Measurements from ENCODE around the gene NMUR1.

Gene NMUR1

DNA sequence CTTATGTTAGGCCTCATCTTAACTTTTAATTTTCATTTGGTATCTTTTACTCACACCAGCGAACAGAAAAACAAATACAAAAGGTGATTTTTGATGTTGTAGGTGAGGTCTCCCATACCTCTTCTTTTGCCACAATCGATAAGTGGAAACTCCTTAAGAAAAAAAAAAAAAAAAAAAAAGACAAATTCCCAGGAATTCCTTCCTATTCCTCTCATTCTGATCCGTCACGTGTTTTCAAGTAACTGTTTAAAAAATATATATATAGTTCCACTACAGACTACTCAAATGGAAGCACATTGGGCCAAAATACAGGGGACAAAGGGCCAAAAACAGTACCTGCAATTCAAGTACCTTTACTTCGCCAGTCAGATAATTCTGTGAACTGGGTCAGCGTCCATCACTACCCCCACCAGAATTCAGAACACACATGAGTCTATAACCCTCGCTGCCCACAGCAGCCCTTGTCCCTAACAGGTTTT lies 16.5 kb downstream of the NMUR1 start:
- Histone ChIP-seq H3K4me1 (ENCODE audit: control insufficient read depth, insufficient read depth, low read length) (peaks cover 10% of the 10 kb centered on the region; the same call in 1 of the 2 replicates), H3K9ac (ENCODE audit: low read length) (peak overlapping the region; percentile 89), H3K4me3 (ENCODE audit: low read depth, low read length) (peak overlapping the region; percentile 98), H3K27ac (ENCODE audit: low read depth, low read length) (peak overlapping the region; percentile 89; the same call in 1 of the 2 replicates), H3K36me3 (ENCODE audit: control insufficient read depth, insufficient read depth, low read length) (no peaks in the 10 kb centered on the region), H3K27me3 (ENCODE audit: control insufficient read depth, insufficient read depth, low read length) (peaks cover 4% of the 10 kb centered on the region; the same call in 1 of the 2 replicates), H3K9me3 (ENCODE audit: control insufficient read depth, insufficient read depth, low read depth, low read length) (no peaks in the 10 kb centered on the region)

DNA sequence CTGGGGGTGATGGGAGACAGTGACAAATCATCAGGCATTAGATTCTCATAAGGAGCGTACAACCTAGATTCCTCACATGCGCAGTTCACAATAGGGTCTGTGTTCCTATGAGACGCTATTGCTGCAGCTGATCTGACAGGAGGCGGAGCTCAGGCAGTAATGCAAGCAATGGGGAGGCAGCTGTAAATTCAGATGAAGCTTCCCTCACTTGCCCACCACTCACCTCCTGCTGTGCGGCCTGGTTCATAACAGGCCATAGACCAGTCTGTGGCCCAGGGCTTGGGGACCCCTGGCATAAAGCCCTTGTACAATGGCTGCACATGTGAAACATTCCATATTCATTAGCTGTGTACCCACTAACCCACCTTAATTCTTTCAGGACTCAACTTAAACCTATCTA lies 18.0 kb downstream of the NMUR1 start:
- H3K4me3 ChIP-seq (ENCODE audit: low read depth, low read length) = no peak overlapping the region
- no peaks in the 10 kb centered on the region for H3K36me3 ChIP-seq (ENCODE audit: control insufficient read depth, insufficient read depth, low read length)
- H3K9me3 ChIP-seq (ENCODE audit: control insufficient read depth, insufficient read depth, low read depth, low read length) = no peaks in the 10 kb centered on the region
- H3K4me1 ChIP-seq (ENCODE audit: control insufficient read depth, insufficient read depth, low read length) = peaks cover 10% of the 10 kb centered on the region; the same call in 1 of the 2 replicates
- no peak overlapping the region for H3K27ac ChIP-seq (ENCODE audit: low read depth, low read length)
- no peak overlapping the region for H3K9ac ChIP-seq (ENCODE audit: low read length)
- peaks cover 4% of the 10 kb centered on the region; the same call in 1 of the 2 replicates for H3K27me3 ChIP-seq (ENCODE audit: control insufficient read depth, insufficient read depth, low read length)

DNA sequence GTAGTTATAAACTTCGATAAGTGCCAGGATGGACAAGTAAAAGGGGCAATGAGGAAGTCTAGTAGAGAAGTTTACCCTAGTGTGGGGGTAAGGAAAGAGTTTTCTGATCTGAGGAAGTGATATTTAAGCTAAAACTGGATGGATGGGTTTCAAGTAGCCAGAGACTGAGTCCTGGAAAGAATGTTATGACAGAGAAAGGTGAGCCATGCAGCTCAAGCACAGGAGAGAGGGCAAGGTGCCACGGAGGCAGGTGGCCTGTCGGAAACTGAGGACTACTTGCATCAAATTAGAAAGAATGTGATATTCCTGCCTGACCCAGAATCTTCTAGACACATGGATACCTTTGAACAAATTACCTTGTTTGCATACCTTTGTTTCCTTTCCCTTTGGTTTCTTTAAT lies 26.5 kb downstream of the NMUR1 start:
- H3K4me3 ChIP-seq (ENCODE audit: low read depth, low read length) = no peak overlapping the region
- no peaks in the 10 kb centered on the region for H3K27me3 ChIP-seq (ENCODE audit: control insufficient read depth, insufficient read depth, low read length)
- H3K4me1 ChIP-seq (ENCODE audit: control insufficient read depth, insufficient read depth, low read length) = no peaks in the 10 kb centered on the region
- peaks cover 10% of the 10 kb centered on the region for H3K36me3 ChIP-seq (ENCODE audit: control insufficient read depth, insufficient read depth, low read length)
- no peak overlapping the region for H3K27ac ChIP-seq (ENCODE audit: low read depth, low read length)
- no peak overlapping the region for H3K9ac ChIP-seq (ENCODE audit: low read length)
- H3K9me3 ChIP-seq (ENCODE audit: control insufficient read depth, insufficient read depth, low read depth, low read length) = no peaks in the 10 kb centered on the region

DNA sequence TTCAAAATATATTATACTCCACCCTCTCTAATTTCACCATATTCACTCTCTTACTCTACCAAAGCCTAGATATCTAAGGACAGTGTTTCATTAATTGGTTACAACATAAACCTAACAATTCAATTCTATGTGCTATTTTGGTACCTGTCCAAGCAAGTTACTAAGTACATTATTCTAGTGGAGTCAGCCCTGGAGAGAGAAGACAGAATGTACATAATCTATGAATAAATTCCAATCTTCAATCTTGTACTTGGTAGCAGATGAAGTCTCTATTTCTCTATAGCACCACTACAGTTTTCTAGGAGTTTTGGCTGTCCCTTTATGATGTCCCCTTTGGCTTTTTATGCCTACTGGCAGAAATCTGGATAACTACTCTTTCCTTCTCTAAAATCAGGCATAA lies 27.6 kb downstream of the NMUR1 start:
- Histone ChIP-seq H3K27ac (ENCODE audit: low read depth, low read length) (no peak overlapping the region), H3K27me3 (ENCODE audit: control insufficient read depth, insufficient read depth, low read length) (no peaks in the 10 kb centered on the region), H3K4me3 (ENCODE audit: low read depth, low read length) (no peak overlapping the region), H3K9ac (ENCODE audit: low read length) (no peak overlapping the region), H3K4me1 (ENCODE audit: control insufficient read depth, insufficient read depth, low read length) (no peaks in the 10 kb centered on the region), H3K9me3 (ENCODE audit: control insufficient read depth, insufficient read depth, low read depth, low read length) (no peaks in the 10 kb centered on the region), H3K36me3 (ENCODE audit: control insufficient read depth, insufficient read depth, low read length) (peaks cover 10% of the 10 kb centered on the region)

DNA sequence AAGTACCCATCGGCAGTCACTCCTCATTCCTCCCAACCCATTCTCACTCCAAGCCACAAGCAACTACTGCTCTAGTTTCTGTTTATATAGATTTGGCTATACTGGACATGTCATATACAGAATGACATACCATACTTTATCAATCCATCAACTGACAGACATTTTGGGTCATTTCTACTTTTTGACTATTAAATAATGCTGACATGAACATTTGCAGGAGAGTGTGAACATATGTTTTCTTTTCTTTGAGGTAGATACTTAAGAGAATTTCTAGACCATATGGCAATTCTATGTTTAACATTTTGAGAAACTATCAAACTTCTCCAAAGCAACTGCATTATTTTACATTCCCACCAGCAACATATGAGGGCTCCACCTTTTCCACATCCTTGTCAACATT lies 32.6 kb downstream of the NMUR1 start:
- Histone ChIP-seq H3K4me3 (ENCODE audit: low read depth, low read length) (no peak overlapping the region), H3K27ac (ENCODE audit: low read depth, low read length) (no peak overlapping the region), H3K9ac (ENCODE audit: low read length) (no peak overlapping the region), H3K4me1 (ENCODE audit: control insufficient read depth, insufficient read depth, low read length) (no peaks in the 10 kb centered on the region), H3K27me3 (ENCODE audit: control insufficient read depth, insufficient read depth, low read length) (no peaks in the 10 kb centered on the region), H3K36me3 (ENCODE audit: control insufficient read depth, insufficient read depth, low read length) (no peaks in the 10 kb centered on the region; the same call in 1 of the 2 replicates), H3K9me3 (ENCODE audit: control insufficient read depth, insufficient read depth, low read depth, low read length) (no peaks in the 10 kb centered on the region)

DNA sequence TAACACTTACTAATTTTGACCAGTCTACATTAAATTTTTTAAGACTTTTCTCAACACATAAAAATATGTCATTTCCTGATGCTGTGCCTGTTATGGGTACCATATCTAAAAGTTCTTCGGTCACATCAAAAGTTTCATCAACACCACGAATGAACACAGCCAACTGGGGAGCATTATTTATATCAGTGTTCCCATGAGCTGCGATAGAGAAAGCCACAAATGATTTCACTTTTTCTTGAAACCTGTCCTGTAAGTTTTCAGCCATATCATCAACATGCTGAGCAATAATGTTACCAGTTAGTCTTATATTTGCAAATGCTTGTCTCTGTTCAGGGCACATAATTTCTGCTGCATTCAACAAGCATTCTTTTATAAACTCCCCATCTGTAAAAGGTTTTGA lies 35.6 kb downstream of the NMUR1 start:
- H3K4me3 ChIP-seq (ENCODE audit: low read depth, low read length) = no peak overlapping the region
- peaks cover 3% of the 10 kb centered on the region; the same call in 1 of the 2 replicates for H3K9me3 ChIP-seq (ENCODE audit: control insufficient read depth, insufficient read depth, low read depth, low read length)
- no peaks in the 10 kb centered on the region for H3K36me3 ChIP-seq (ENCODE audit: control insufficient read depth, insufficient read depth, low read length)
- no peak overlapping the region for H3K27ac ChIP-seq (ENCODE audit: low read depth, low read length)
- H3K27me3 ChIP-seq (ENCODE audit: control insufficient read depth, insufficient read depth, low read length) = no peaks in the 10 kb centered on the region
- H3K4me1 ChIP-seq (ENCODE audit: control insufficient read depth, insufficient read depth, low read length) = no peaks in the 10 kb centered on the region
- H3K9ac ChIP-seq (ENCODE audit: low read length) = no peak overlapping the region

DNA sequence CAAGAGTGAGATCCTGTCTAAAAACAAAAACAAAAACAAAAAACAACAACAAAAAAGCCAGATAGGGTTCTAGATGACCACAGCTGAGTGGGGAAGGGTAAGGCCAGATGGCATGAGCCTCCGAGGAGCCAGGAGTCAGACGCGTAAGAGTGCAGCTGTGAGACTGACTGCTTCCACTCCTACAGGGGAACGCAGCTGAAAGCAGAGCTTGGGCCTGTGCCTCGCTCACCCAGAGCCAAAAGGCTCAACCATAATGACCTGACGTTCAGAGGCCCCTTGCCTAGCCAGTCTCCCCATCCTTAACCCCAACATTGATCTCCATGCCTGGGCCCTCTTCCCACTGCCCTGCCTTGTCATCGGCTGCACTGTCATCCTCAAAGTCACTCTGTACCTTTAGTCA lies 39.4 kb downstream of the NMUR1 start:
- no peaks in the 10 kb centered on the region for H3K36me3 ChIP-seq (ENCODE audit: control insufficient read depth, insufficient read depth, low read length)
- H3K4me3 ChIP-seq (ENCODE audit: low read depth, low read length) = no peak overlapping the region
- H3K9me3 ChIP-seq (ENCODE audit: control insufficient read depth, insufficient read depth, low read depth, low read length) = peaks cover 16% of the 10 kb centered on the region
- H3K9ac ChIP-seq (ENCODE audit: low read length) = no peak overlapping the region
- no peaks in the 10 kb centered on the region for H3K27me3 ChIP-seq (ENCODE audit: control insufficient read depth, insufficient read depth, low read length)
- H3K4me1 ChIP-seq (ENCODE audit: control insufficient read depth, insufficient read depth, low read length) = no peaks in the 10 kb centered on the region
- H3K27ac ChIP-seq (ENCODE audit: low read depth, low read length) = no peak overlapping the region

DNA sequence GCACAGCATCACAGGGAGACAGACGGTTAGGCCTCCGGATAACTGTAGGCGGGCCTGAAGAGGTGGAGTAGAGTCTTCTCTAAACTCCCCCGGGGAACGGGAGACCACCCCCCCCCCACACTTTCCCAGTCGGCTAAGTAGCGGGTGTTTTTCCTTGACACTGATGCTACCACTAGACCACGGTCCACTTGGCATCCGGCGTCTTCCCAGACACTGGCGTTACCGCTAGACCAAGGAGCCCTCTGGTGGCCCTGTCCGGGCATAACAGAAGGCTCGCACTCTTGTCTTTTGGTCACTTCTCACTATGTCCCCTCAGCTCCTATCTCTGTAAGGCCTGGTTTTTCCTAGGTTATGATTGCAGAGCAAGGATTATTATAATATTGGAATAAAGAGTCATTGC lies 40.3 kb downstream of the NMUR1 start:
- H3K27ac ChIP-seq (ENCODE audit: low read depth, low read length) = no peak overlapping the region
- H3K27me3 ChIP-seq (ENCODE audit: control insufficient read depth, insufficient read depth, low read length) = no peaks in the 10 kb centered on the region
- H3K9me3 ChIP-seq (ENCODE audit: control insufficient read depth, insufficient read depth, low read depth, low read length) = peaks cover 16% of the 10 kb centered on the region
- H3K36me3 ChIP-seq (ENCODE audit: control insufficient read depth, insufficient read depth, low read length) = no peaks in the 10 kb centered on the region
- H3K4me3 ChIP-seq (ENCODE audit: low read depth, low read length) = no peak overlapping the region
- H3K4me1 ChIP-seq (ENCODE audit: control insufficient read depth, insufficient read depth, low read length) = no peaks in the 10 kb centered on the region
- H3K9ac ChIP-seq (ENCODE audit: low read length) = no peak overlapping the region

DNA sequence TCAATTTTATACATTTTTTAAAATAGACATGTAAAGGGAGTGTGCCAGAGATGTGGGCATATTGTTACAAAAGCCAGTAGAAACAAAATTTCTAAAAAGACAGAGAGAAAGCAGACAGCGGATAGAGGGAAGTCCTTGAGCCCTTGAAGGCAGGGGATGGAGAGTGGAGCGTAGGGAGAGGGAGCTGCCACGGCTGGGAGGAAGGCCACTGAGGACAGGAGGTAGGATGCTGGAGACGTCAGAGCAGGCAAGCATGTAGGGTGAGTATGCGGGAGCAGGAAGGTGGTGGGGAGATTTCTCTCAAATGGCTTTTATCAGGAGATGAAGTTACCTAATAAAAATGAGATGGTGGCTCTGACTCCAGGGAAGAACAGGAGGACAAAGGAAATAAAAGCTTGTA lies 41.9 kb downstream of the NMUR1 start:
- Histone ChIP-seq H3K9ac (ENCODE audit: low read length) (no peak overlapping the region), H3K27ac (ENCODE audit: low read depth, low read length) (no peak overlapping the region), H3K4me1 (ENCODE audit: control insufficient read depth, insufficient read depth, low read length) (no peaks in the 10 kb centered on the region), H3K27me3 (ENCODE audit: control insufficient read depth, insufficient read depth, low read length) (no peaks in the 10 kb centered on the region), H3K4me3 (ENCODE audit: low read depth, low read length) (no peak overlapping the region), H3K36me3 (ENCODE audit: control insufficient read depth, insufficient read depth, low read length) (no peaks in the 10 kb centered on the region), H3K9me3 (ENCODE audit: control insufficient read depth, insufficient read depth, low read depth, low read length) (peaks cover 16% of the 10 kb centered on the region)

DNA sequence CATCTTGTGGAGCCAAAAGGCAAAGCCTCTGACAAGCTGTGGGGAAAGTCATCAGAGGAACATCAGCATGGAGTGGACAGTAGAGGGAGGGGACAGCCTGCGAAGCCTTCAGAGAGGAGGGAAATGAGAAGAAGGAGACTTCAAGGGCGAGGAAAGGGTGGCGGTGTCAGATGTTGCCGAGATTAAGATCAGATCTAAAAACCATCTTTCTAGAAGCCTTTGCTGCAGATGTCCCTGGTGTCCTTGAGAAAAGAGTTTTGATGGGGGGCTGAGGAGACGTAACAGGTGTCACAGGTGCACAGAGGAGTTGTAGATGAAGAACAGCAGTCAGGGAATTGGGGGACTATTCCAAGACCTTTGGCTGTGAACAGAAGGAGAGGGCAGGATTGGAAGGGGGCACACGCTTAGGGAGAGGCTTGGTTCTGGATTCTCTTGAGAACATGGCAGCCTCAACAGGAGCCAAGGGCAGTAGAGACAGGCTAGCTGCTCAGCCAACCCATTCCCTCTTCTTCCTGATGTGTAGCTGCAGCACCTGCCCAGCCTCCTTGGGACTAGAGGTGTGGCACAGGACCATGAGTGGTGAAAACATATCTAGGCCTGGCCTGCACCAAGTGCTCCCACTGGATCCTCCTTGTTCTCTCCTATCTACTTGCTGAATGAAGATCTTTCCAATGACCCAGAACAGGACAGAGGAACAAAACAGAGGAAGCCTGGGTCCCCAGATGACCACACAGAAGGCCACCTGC lies 43.2 kb downstream of the NMUR1 start:
- Histone ChIP-seq H3K36me3 (ENCODE audit: control insufficient read depth, insufficient read depth, low read length) (no peaks in the 10 kb centered on the region), H3K27me3 (ENCODE audit: control insufficient read depth, insufficient read depth, low read length) (no peaks in the 10 kb centered on the region), H3K4me1 (ENCODE audit: control insufficient read depth, insufficient read depth, low read length) (peaks cover 6% of the 10 kb centered on the region; the same call in 1 of the 2 replicates), H3K4me3 (ENCODE audit: low read depth, low read length) (no peak overlapping the region), H3K27ac (ENCODE audit: low read depth, low read length) (no peak overlapping the region), H3K9me3 (ENCODE audit: control insufficient read depth, insufficient read depth, low read depth, low read length) (peaks cover 16% of the 10 kb centered on the region), H3K9ac (ENCODE audit: low read length) (no peak overlapping the region)

DNA sequence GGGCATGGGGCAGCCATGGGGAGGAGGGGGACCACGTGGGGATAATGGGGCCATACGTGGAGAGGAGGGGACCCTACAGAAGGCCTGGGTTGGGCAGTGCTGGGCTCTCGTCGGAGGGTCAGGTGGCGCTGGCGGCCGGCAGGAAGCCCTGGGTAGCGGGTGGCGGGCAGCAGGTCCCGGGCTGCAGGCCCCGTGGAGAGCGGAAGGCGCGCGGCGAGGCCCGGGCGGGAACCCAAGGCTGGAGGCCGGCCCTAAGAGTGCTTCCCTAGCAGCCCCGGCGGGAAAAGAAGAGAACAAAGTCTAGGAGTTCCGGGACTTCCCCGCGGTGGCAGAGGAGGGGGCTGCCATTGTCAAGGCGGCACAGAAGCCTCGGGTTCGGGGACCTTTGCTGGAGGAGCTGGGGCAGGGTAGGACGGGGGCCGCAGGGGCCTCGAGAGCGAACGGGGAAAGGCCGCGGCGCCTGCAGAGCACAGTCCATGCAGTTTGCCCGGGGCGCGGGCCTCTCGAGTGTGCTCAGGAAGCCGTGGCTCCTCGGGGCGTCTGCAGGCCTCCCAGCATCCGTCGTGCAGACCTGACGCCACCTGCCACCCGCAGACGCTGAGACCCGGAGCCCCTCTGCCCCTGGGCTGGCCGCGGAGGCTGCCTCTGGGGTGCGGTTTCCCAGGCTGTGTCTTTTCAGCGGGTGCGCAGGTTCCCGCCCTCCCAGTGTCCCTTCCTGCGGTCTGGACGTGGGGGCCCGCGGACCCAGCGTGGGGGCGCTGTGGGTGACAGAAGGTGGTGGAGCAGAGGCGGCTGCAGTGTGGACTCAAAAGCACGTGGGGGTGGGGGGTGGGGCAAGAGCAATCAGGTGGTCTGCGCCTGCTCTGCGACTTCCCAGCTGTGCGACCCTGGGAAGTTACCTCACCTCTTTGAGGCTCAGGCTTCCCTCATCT lies 46.6 kb downstream of the NMUR1 start:
- Histone ChIP-seq H3K36me3 (ENCODE audit: control insufficient read depth, insufficient read depth, low read length) (no peaks in the 10 kb centered on the region), H3K27me3 (ENCODE audit: control insufficient read depth, insufficient read depth, low read length) (no peaks in the 10 kb centered on the region), H3K4me1 (ENCODE audit: control insufficient read depth, insufficient read depth, low read length) (peaks cover 10% of the 10 kb centered on the region; the same call in 1 of the 2 replicates), H3K4me3 (ENCODE audit: low read depth, low read length) (no peak overlapping the region), H3K9ac (ENCODE audit: low read length) (no peak overlapping the region), H3K9me3 (ENCODE audit: control insufficient read depth, insufficient read depth, low read depth, low read length) (peaks cover 4% of the 10 kb centered on the region; the same call in 1 of the 2 replicates), H3K27ac (ENCODE audit: low read depth, low read length) (no peak overlapping the region)

Data from HUES6 (cell line).